ENCODE data around the gene SERINC4.

SERINC4 gene

DNA sequence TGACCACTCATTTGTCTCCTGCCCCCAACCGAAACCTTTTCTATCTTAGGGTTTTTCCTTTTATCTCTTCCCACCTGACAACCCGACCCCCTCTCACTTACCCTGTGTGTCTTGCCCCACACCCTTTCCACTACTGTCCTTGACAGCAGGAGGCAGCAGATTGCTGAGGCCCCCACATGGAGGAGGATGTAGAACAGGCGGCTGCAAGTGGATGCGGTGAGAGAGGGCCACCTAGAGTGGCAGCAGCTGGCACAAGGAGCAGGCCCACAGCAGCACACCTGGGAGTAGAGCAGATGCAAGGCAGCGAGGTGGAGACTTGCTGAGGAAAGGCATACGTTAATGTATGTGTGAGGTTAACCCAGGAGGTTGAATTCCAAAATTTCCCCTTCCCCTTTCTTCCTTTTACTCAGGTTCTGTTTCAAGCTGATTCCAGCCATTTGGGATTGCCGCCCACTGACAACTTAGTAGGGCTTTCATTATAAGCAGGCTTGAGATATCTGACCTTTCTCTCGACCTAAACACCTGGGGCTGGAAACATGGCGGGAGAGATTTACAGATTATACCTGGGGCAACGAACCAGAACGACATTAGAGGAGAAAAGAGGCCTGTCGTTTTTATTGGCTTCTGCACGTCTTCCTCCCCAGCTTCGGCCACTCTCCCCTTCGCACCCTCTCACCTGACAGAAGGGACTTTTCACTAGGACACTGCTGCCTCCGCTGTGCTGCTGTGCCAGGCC is 643 bp downstream of the SERINC4 start:
- no peak for TF ChIP-seq CTCF (conservative IDR thresholded peaks at IDR 0.05)
- peak overlapping the region; percentile 93 for H3K27ac ChIP-seq

GRCh38 chr15:43796566-43796965 is 3.5 kb downstream of the SERINC4 start:
- no peak for TF ChIP-seq CTCF (conservative IDR thresholded peaks at IDR 0.05)
- H3K27ac ChIP-seq = peak overlapping the region; percentile 93; the same call in 1 of the 2 replicates

DNA sequence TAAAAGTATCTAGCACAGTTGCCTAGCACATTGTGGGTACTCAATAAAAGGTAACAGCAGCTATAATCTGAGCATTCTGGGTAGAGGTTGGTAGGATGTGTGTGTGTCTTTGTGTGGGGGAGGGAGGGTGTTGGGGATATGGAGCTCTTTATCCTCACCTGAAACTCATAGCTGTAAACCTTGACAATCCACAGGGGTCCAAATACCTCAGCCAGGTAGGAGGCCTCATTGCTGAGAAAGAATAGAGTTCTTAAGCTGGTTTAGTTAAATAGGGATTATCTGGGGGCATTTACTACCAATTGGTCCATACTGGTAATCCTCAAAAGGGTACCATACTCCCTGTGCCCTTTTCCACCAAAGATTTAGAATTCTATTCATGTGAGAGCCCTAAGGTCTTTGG is 4.0 kb downstream of the SERINC4 start:
- H3K27ac ChIP-seq = peak overlapping the region; percentile 93; the same call in 1 of the 2 replicates
- no peak for TF ChIP-seq CTCF (conservative IDR thresholded peaks at IDR 0.05)

GRCh38 chr15:43795197-43795596 is 4.8 kb downstream of the SERINC4 start:
- TF ChIP-seq CTCF (conservative IDR thresholded peaks at IDR 0.05) = no peak
- peak overlapping the region; percentile 93 for H3K27ac ChIP-seq

DNA sequence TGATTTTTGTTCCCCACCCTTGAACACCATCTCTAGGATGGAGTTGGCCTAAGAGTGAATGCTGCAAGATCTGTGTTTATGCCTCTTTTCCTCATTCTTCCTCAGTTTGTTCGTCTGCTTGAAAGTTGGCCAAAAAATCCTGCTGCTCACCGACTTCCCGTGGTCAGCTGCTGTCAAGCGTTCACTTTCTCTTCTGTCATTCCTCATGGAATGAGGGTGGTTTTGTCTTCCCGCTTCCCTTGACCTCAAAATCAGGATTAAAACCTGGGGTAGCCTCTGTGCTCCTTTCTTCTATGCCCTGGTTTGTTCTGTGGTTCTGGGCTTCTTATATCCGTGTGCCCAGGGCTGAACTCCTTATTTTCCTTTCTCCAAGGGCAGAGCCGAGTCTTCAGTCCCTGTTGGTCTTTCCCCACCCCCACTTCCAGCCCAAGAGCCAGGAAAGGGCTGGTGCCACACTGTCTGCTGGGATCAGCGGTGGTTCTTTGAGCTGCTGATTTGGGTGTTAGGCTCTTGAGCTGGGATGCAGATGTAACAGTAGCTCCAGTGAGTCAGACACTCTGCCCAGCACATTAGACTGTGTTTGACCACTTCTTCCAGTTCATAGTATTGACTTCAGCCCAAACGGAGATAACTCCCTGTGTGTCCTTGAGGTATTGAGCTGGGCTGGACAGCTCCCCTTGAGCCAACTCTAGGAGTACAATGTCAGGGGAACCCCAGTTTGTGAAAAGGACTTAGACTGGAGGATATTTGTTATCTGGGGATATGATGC is 5.6 kb downstream of the SERINC4 start:
- no peak for TF ChIP-seq CTCF (conservative IDR thresholded peaks at IDR 0.05)
- peak overlapping the region; percentile 93 for H3K27ac ChIP-seq

GRCh38 chr15:43793647-43794046 is 6.4 kb downstream of the SERINC4 start:
- no peak for TF ChIP-seq CTCF (conservative IDR thresholded peaks at IDR 0.05)
- peak overlapping the region; percentile 93 for H3K27ac ChIP-seq

DNA sequence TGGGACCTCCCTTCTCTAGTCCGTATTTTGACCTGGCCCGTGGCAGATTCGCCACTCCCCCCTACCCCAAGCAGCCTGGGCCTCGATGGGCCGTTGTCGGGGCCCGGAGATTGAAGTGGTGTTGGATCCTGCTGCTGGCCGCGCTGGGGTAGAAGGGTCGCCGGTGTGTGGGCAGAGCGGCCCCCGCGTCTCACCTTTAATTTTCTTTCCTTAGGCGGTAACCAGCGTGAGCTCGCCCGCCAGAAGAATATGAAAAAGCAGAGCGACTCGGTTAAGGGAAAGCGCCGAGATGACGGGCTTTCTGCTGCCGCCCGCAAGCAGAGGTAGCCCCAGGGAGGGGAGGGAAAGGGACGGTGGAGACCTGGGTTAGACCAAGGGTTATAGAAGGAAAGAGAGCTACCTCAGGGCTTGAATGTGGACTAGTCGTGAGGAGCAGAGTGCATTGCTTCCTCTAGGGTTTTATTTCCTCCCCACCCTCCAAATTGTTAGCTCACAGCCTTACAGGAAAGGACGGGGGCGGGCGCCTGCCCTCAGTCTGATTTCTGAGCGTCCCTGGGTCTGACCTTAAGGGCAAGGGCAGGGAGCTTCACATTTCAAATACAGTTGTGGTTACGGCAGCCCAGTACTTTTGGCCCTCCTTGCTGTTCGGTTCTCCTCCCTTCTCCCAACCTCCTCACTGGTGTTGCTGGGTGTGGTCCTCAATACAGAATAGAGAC is 7.1 kb downstream of the SERINC4 start:
- TF ChIP-seq CTCF (conservative IDR thresholded peaks at IDR 0.05) = no peak
- H3K27ac ChIP-seq = peak overlapping the region; percentile 93

All from VCaP (cell line).